Measurements from ENCODE around the gene FKBP8. TPM values are rescaled to one million over a fixed set of nuclear protein-coding genes. Genes with fewer than 3 reads are reported as not detected.

Gene FKBP8
- polyA plus RNA-seq, 1 donor from 2014 or later = 183 TPM

DNA sequence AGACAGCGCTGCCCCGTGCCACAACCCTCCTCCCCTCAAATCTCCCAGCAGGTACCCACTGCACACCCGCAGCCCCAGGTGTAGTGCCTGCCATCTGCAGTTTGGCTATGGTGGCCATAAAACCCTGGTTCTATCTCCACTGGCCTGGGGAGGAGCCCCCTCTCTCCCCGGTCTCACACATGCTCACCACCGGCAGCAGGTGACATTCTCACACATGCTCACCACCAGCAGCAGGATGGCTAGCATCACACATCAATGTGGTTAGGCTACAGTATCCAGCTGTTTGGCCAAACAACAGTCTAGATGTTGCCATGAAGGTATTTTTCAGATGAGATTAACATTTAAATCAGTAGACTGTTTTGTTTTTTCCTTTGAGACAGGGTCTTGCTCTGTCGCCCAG lies 52.6 kb downstream of the FKBP8 start:
- no peaks in the 10 kb centered on the region for H3K79me2 ChIP-seq (replicated peaks; ENCODE audit: insufficient read depth, low read length)

GRCh38 chr19:18489627-18490184 lies 53.7 kb downstream of the FKBP8 start:
- TF ChIP-seq CTCF (IDR thresholded peaks at IDR 0.05; ENCODE audit: poor library complexity, severe bottlenecking) = no peak
- no peak for TF ChIP-seq SMC3 (conservative IDR thresholded peaks at IDR 0.05; ENCODE audit: poor library complexity)
- no peak for TF ChIP-seq EZH2 (IDR thresholded peaks at IDR 0.05; ENCODE audit: borderline replicate concordance, insufficient read depth, low read length, poor library complexity, severe bottlenecking)
- TF ChIP-seq RAD21 (conservative IDR thresholded peaks at IDR 0.05) = no peak
- TF ChIP-seq MXI1 (conservative IDR thresholded peaks at IDR 0.05; ENCODE audit: poor library complexity, severe bottlenecking) = no peak
- TF ChIP-seq POLR2AphosphoS5 (IDR thresholded peaks at IDR 0.05) = no peak
- no peaks in the 10 kb centered on the region for H3K79me2 ChIP-seq (replicated peaks; ENCODE audit: insufficient read depth, low read length)
- H3K27ac ChIP-seq (ENCODE audit: low read length) = no peak overlapping the region
- H3K9me2 ChIP-seq (ENCODE audit: insufficient read depth, low read length) = no peaks in the 10 kb centered on the region
- H4K20me1 ChIP-seq (ENCODE audit: insufficient read depth) = no peaks in the 10 kb centered on the region
- no peak overlapping the region for H2AFZ ChIP-seq (ENCODE audit: low read depth, low read length)
- no peaks in the 10 kb centered on the region for H3K9me3 ChIP-seq (ENCODE audit: low read length)
- no peak overlapping the region for H3K4me2 ChIP-seq (ENCODE audit: low read length)
- no peaks in the 10 kb centered on the region for H3K36me3 ChIP-seq (ENCODE audit: insufficient read depth, low read length)
- H3F3A ChIP-seq (ENCODE audit: insufficient read depth, low read length, poor library complexity, severe bottlenecking) = no peaks in the 10 kb centered on the region
- H3K27me3 ChIP-seq (ENCODE audit: insufficient read depth, low read depth, low read length) = no peaks in the 10 kb centered on the region
- no peak overlapping the region for H3K4me3 ChIP-seq (ENCODE audit: low read length)
- no peak overlapping the region for H3K9ac ChIP-seq (ENCODE audit: low read length)

More for the DNA sequence above, 52.6 kb downstream of the FKBP8 start:
- no peaks in the 10 kb centered on the region for H3F3A ChIP-seq (ENCODE audit: insufficient read depth, low read length, poor library complexity, severe bottlenecking)
- H4K20me1 ChIP-seq (ENCODE audit: insufficient read depth) = no peaks in the 10 kb centered on the region
- TF ChIP-seq TAF1 (IDR thresholded peaks at IDR 0.05; ENCODE audit: low read depth) = no peak
- no peak for TF ChIP-seq CTCF (IDR thresholded peaks at IDR 0.05; ENCODE audit: poor library complexity, severe bottlenecking)
- TF ChIP-seq EZH2 (IDR thresholded peaks at IDR 0.05; ENCODE audit: borderline replicate concordance, insufficient read depth, low read length, poor library complexity, severe bottlenecking) = no peak
- TF ChIP-seq, protein P1, sequence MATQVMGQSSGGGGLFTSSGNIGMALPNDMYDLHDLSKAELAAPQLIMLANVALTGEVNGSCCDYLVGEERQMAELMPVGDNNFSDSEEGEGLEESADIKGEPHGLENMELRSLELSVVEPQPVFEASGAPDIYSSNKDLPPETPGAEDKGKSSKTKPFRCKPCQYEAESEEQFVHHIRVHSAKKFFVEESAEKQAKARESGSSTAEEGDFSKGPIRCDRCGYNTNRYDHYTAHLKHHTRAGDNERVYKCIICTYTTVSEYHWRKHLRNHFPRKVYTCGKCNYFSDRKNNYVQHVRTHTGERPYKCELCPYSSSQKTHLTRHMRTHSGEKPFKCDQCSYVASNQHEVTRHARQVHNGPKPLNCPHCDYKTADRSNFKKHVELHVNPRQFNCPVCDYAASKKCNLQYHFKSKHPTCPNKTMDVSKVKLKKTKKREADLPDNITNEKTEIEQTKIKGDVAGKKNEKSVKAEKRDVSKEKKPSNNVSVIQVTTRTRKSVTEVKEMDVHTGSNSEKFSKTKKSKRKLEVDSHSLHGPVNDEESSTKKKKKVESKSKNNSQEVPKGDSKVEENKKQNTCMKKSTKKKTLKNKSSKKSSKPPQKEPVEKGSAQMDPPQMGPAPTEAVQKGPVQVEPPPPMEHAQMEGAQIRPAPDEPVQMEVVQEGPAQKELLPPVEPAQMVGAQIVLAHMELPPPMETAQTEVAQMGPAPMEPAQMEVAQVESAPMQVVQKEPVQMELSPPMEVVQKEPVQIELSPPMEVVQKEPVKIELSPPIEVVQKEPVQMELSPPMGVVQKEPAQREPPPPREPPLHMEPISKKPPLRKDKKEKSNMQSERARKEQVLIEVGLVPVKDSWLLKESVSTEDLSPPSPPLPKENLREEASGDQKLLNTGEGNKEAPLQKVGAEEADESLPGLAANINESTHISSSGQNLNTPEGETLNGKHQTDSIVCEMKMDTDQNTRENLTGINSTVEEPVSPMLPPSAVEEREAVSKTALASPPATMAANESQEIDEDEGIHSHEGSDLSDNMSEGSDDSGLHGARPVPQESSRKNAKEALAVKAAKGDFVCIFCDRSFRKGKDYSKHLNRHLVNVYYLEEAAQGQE (IDR thresholded peaks at IDR 0.05; ENCODE audit: borderline replicate concordance) = no peak
- TF ChIP-seq EP300 (conservative IDR thresholded peaks at IDR 0.05; ENCODE audit: poor library complexity, severe bottlenecking) = no peak
- no peak for TF ChIP-seq POLR2AphosphoS5 (IDR thresholded peaks at IDR 0.05)
- TF ChIP-seq SMC3 (conservative IDR thresholded peaks at IDR 0.05; ENCODE audit: poor library complexity) = no peak
- TF ChIP-seq MXI1 (conservative IDR thresholded peaks at IDR 0.05; ENCODE audit: poor library complexity, severe bottlenecking) = no peak
- TF ChIP-seq RAD21 (conservative IDR thresholded peaks at IDR 0.05) = no peak
- no peak overlapping the region for H3K4me2 ChIP-seq (ENCODE audit: low read length)
- no peaks in the 10 kb centered on the region for H3K36me3 ChIP-seq (ENCODE audit: insufficient read depth, low read length)
- no peak overlapping the region for H2AFZ ChIP-seq (ENCODE audit: low read depth, low read length)
- H3K4me3 ChIP-seq (ENCODE audit: low read length) = no peak overlapping the region
- H3K27ac ChIP-seq (ENCODE audit: low read length) = no peak overlapping the region
- no peak overlapping the region for H3K9ac ChIP-seq (ENCODE audit: low read length)
- H3K9me2 ChIP-seq (ENCODE audit: insufficient read depth, low read length) = no peaks in the 10 kb centered on the region
- no peaks in the 10 kb centered on the region for H3K27me3 ChIP-seq (ENCODE audit: insufficient read depth, low read depth, low read length)
- H3K9me3 ChIP-seq (ENCODE audit: low read length) = no peaks in the 10 kb centered on the region

Data from neural cell (in vitro differentiated cells).